ENCODE results near the gene KCNJ13. TPM values are rescaled to one million over a fixed set of nuclear protein-coding genes. Genes with fewer than 3 reads are reported as not detected.
"Not testable (repeated sequence)": the region's sequence is repeated elsewhere in the genome, so short reads cannot be mapped to it uniquely, and the experiment has no call there.

KCNJ13 gene
- total RNA-seq, 1 experiment from 2014 or later = not detected

- no peak for DNase-seq (ENCODE audit: low spot score)
- Histone ChIP-seq H3K27ac (ENCODE audit: low read depth, low read length, poor library complexity, severe bottlenecking) (no peak overlapping the region), H3K4me3 (ENCODE audit: low read depth, low read length, poor library complexity, severe bottlenecking) (no peak overlapping the region), H3K36me3 (ENCODE audit: insufficient read depth, low read length, poor library complexity, severe bottlenecking) (peaks cover 29% of the 10 kb centered on the region), H3K27me3 (replicated peaks; ENCODE audit: insufficient read depth, low read depth, low read length, poor library complexity) (no peaks in the 10 kb centered on the region), H3K4me1 (ENCODE audit: insufficient read depth, low read length, poor library complexity, severe bottlenecking) (no peaks in the 10 kb centered on the region), H3K9me3 (ENCODE audit: low read depth, low read length, poor library complexity, severe bottlenecking) (no peaks in the 10 kb centered on the region)
- TF ChIP-seq CTCF (conservative IDR thresholded peaks at IDR 0.05; ENCODE audit: low read depth, low read length) = no peak
- TF ChIP-seq EZH2 (IDR thresholded peaks at IDR 0.05; ENCODE audit: borderline replicate concordance, low read depth, low read length, poor library complexity, severe bottlenecking) = no peak
- no TSS peak for BruUV-seq (replicated peaks)
- CTCF ChIA-PET = no interaction called here
- intact Hi-C loops (cut with micrococcal nuclease; ENCODE audit: unreplicated experiment) = no loop called here
- POLR2A ChIA-PET (ENCODE audit: low non-redundant PET) = no interaction called here
Observed at GRCh38 chr2:232721882-232722281, 54.5 kb downstream of the KCNJ13 start.

- Histone ChIP-seq H3K9me3 (ENCODE audit: low read depth, low read length, poor library complexity, severe bottlenecking) (no peaks in the 10 kb centered on the region), H3K27me3 (replicated peaks; ENCODE audit: insufficient read depth, low read depth, low read length, poor library complexity) (no peaks in the 10 kb centered on the region), H3K36me3 (ENCODE audit: insufficient read depth, low read length, poor library complexity, severe bottlenecking) (peaks cover 29% of the 10 kb centered on the region), H3K4me3 (ENCODE audit: low read depth, low read length, poor library complexity, severe bottlenecking) (no peak overlapping the region), H3K27ac (ENCODE audit: low read depth, low read length, poor library complexity, severe bottlenecking) (no peak overlapping the region), H3K4me1 (ENCODE audit: insufficient read depth, low read length, poor library complexity, severe bottlenecking) (no peaks in the 10 kb centered on the region)
- TF ChIP-seq CTCF (conservative IDR thresholded peaks at IDR 0.05; ENCODE audit: low read depth, low read length) (no peak), EZH2 (IDR thresholded peaks at IDR 0.05; ENCODE audit: borderline replicate concordance, low read depth, low read length, poor library complexity, severe bottlenecking) (no peak)
- CTCF ChIA-PET = no interaction called here
- intact Hi-C loops (cut with micrococcal nuclease; ENCODE audit: unreplicated experiment) = no loop called here
- POLR2A ChIA-PET (ENCODE audit: low non-redundant PET) = no interaction called here
- no peak for DNase-seq (ENCODE audit: low spot score)
- BruUV-seq (replicated peaks) = no TSS peak
Observed at GRCh38 chr2:232721261-232721660, 55.1 kb downstream of the KCNJ13 start.

GRCh38 chr2:232720056-232720455, 56.3 kb downstream of the KCNJ13 start:
- DNase-seq (ENCODE audit: low spot score); POLR2A ChIA-PET (ENCODE audit: low non-redundant PET); CTCF ChIA-PET: not testable (repeated sequence)

More at GRCh38 chr2:232720056-232720455, 56.3 kb downstream of the KCNJ13 start:
- H3K4me3 ChIP-seq (ENCODE audit: low read depth, low read length, poor library complexity, severe bottlenecking); H3K27ac ChIP-seq (ENCODE audit: low read depth, low read length, poor library complexity, severe bottlenecking); H3K27me3 ChIP-seq (replicated peaks; ENCODE audit: insufficient read depth, low read depth, low read length, poor library complexity); H3K9me3 ChIP-seq (ENCODE audit: low read depth, low read length, poor library complexity, severe bottlenecking); intact Hi-C loops (cut with micrococcal nuclease; ENCODE audit: unreplicated experiment); H3K4me1 ChIP-seq (ENCODE audit: insufficient read depth, low read length, poor library complexity, severe bottlenecking); BruUV-seq (replicated peaks): not testable (repeated sequence)
- peaks cover 23% of the 10 kb centered on the region for H3K36me3 ChIP-seq (ENCODE audit: insufficient read depth, low read length, poor library complexity, severe bottlenecking)

Other genes starting within 250 kb of the KCNJ13 start
- gene CHRNG, start 236.9 kb downstream of the KCNJ13 start, total RNA-seq (2021) = not detected in 2 replicates
- gene TIGD1, start 226.0 kb downstream of the KCNJ13 start, total RNA-seq (2021) = 9.0 and 9.8 TPM in 2 replicates
- 60.8 and 62.1 TPM in 2 replicates for gene EIF4E2, start 225.9 kb downstream of the KCNJ13 start, total RNA-seq (2021)
- gene EFHD1, start 143.0 kb downstream of the KCNJ13 start, total RNA-seq (2021) = 0.58 and 1.4 TPM in 2 replicates
- gene GIGYF2, start 79.2 kb downstream of the KCNJ13 start, total RNA-seq (2021) = 62.8 and 67.3 TPM in 2 replicates
- 4.6 and 4.7 TPM in 2 replicates for gene SNORC, start 93.7 kb upstream of the KCNJ13 start, total RNA-seq (2021)
- gene NGEF, start 236.7 kb upstream of the KCNJ13 start, total RNA-seq (2021) = 0.57 and 0.69 TPM in 2 replicates